ENCODE measurements around the gene SLC24A3.

SLC24A3 gene

GRCh38 chr20:19298652-19299051, 86.2 kb downstream of the SLC24A3 start:
- DNase-seq (ENCODE audit: extremely low read depth, low read depth): no peak
- TF ChIP-seq, protein P1, sequence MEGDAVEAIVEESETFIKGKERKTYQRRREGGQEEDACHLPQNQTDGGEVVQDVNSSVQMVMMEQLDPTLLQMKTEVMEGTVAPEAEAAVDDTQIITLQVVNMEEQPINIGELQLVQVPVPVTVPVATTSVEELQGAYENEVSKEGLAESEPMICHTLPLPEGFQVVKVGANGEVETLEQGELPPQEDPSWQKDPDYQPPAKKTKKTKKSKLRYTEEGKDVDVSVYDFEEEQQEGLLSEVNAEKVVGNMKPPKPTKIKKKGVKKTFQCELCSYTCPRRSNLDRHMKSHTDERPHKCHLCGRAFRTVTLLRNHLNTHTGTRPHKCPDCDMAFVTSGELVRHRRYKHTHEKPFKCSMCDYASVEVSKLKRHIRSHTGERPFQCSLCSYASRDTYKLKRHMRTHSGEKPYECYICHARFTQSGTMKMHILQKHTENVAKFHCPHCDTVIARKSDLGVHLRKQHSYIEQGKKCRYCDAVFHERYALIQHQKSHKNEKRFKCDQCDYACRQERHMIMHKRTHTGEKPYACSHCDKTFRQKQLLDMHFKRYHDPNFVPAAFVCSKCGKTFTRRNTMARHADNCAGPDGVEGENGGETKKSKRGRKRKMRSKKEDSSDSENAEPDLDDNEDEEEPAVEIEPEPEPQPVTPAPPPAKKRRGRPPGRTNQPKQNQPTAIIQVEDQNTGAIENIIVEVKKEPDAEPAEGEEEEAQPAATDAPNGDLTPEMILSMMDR (IDR thresholded peaks at IDR 0.05; ENCODE audit: low read depth, low read length, missing control alignments): no peak

GRCh38 chr20:19300395-19300794, 88.0 kb downstream of the SLC24A3 start:
- DNase-seq (ENCODE audit: extremely low read depth, low read depth): no peak
- H3K4me3 ChIP-seq (replicated peaks; ENCODE audit: low read depth, low read length): no peak overlapping the region
- TF ChIP-seq, protein P1 (IDR thresholded peaks at IDR 0.05; ENCODE audit: low read depth, low read length, missing control alignments): no peak

More at GRCh38 chr20:19298652-19299051, 86.2 kb downstream of the SLC24A3 start:
- no peak overlapping the region for H3K4me3 ChIP-seq (replicated peaks; ENCODE audit: low read depth, low read length)

- TF ChIP-seq, protein P1 (IDR thresholded peaks at IDR 0.05; ENCODE audit: low read depth, low read length, missing control alignments): no peak
- no peak overlapping the region for H3K4me3 ChIP-seq (replicated peaks; ENCODE audit: low read depth, low read length)
- no peak for DNase-seq (ENCODE audit: extremely low read depth, low read depth)
These were observed 88.7 kb downstream of the SLC24A3 start for GRCh38 chr20:19301142-19301541.

- TF ChIP-seq, protein P1 (IDR thresholded peaks at IDR 0.05; ENCODE audit: low read depth, low read length, missing control alignments): no peak
These were observed 89.4 kb downstream of the SLC24A3 start for GRCh38 chr20:19301843-19302242.

DNA sequence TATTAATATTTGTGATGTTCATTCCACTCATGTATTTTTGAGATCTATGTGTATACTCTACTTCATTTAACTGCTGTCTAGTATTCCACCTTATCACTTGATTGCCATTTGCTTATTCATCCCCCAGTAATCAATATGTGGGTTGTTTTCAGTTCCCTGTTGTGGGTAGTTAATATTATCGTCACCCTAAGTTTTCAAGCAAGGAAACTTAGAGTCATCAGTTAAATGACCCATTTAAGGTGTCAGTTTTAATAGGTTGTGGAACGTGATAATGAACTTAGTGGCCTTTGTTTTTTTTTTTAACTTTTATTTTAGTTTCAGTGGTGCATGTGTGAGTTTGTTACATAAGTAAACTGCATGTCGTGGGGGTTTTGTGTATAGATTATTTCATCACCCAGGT, 90.3 kb downstream of the SLC24A3 start:
- TF ChIP-seq, protein P1 (IDR thresholded peaks at IDR 0.05; ENCODE audit: low read depth, low read length, missing control alignments): no peak
- no peak for DNase-seq (ENCODE audit: extremely low read depth, low read depth)

More at GRCh38 chr20:19301843-19302242, 89.4 kb downstream of the SLC24A3 start:
- H3K4me3 ChIP-seq (replicated peaks; ENCODE audit: low read depth, low read length): no peak overlapping the region
- no peak for DNase-seq (ENCODE audit: extremely low read depth, low read depth)

GRCh38 chr20:19304389-19304788, 91.9 kb downstream of the SLC24A3 start:
- TF ChIP-seq, protein P1 (IDR thresholded peaks at IDR 0.05; ENCODE audit: low read depth, low read length, missing control alignments): no peak
- DNase-seq (ENCODE audit: extremely low read depth, low read depth): no peak
- no peak overlapping the region for H3K4me3 ChIP-seq (replicated peaks; ENCODE audit: low read depth, low read length)

More for the DNA sequence above, 90.3 kb downstream of the SLC24A3 start:
- no peak overlapping the region for H3K4me3 ChIP-seq (replicated peaks; ENCODE audit: low read depth, low read length)

DNA sequence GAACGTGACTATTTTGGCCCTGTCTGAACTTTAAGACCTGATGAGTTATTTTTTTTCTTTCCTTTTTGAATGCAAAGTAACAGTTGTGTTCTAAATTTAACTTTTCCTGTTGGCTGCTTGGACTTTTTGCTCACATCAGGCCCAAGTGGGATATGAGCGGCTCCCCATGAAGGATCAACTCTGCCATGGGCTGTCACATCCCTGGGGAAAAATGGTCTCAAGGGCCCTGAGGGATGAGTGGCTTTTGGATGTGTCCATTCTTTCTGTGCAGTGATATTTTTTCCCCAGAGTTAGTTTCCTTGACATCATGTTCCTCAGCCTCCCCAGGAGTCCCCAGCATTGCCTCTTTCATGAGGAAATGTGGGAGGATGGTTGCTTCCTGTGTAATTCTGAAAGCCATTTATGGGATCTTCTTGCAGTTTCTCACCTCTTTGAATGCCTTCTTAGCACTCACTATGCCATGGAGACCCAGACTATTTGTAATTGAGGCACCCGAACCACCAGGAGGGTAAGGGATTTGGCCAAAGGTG, 92.5 kb downstream of the SLC24A3 start:
- TF ChIP-seq, protein P1 (IDR thresholded peaks at IDR 0.05; ENCODE audit: low read depth, low read length, missing control alignments): no peak
- DNase-seq (ENCODE audit: extremely low read depth, low read depth): no peak
- no peak overlapping the region for H3K4me3 ChIP-seq (replicated peaks; ENCODE audit: low read depth, low read length)
